CD4-positive, alpha-beta T cell treated with Interleukin-21 for 1 hour (primary cell): ENCODE measurements around the gene RGS3.
"Not testable (repeated sequence)": the region's sequence is repeated elsewhere in the genome, so short reads cannot be mapped to it uniquely, and the experiment has no call there.

ENCODE experiments used
- DNase-seq: peaks from one replicate; pipeline ENCODE4 v3.0.0-alpha.2; 2020

Gene RGS3

GRCh38 chr9:113532809-113533190, 69.3 kb downstream of the RGS3 start:
- no peak for DNase-seq

GRCh38 chr9:113533335-113534225, 70.1 kb downstream of the RGS3 start:
- no peak for DNase-seq

GRCh38 chr9:113535756-113536155, 72.2 kb downstream of the RGS3 start:
- no peak for DNase-seq

- DNase-seq, result no peak
Measured at GRCh38 chr9:113536166-113536482, 72.6 kb downstream of the RGS3 start.

GRCh38 chr9:113536483-113537228, 73.1 kb downstream of the RGS3 start:
- DNase-seq, result no peak

- DNase-seq, result no peak
Measured at GRCh38 chr9:113537229-113537810, 73.8 kb downstream of the RGS3 start.

- no peak for DNase-seq
Measured at GRCh38 chr9:113538131-113538530, 74.6 kb downstream of the RGS3 start.

- no peak for DNase-seq
Measured at GRCh38 chr9:113538701-113539430, 75.3 kb downstream of the RGS3 start.

GRCh38 chr9:113540466-113540865, 76.9 kb downstream of the RGS3 start:
- DNase-seq, result no peak

- no peak for DNase-seq
Measured at GRCh38 chr9:113541019-113541900, 77.7 kb downstream of the RGS3 start.

GRCh38 chr9:113542006-113542405, 78.5 kb downstream of the RGS3 start:
- DNase-seq, result no peak

GRCh38 chr9:113542741-113543140, 79.2 kb downstream of the RGS3 start:
- no peak for DNase-seq

GRCh38 chr9:113543296-113543981, 79.9 kb downstream of the RGS3 start:
- DNase-seq, result no peak

- no peak for DNase-seq
Measured at GRCh38 chr9:113543982-113544303, 80.4 kb downstream of the RGS3 start.

GRCh38 chr9:113545068-113545467, 81.5 kb downstream of the RGS3 start:
- no peak for DNase-seq

- no peak for DNase-seq
Measured at GRCh38 chr9:113546566-113546965, 83.0 kb downstream of the RGS3 start.

GRCh38 chr9:113547501-113547900, 84.0 kb downstream of the RGS3 start:
- no peak for DNase-seq

GRCh38 chr9:113548221-113549041, 84.9 kb downstream of the RGS3 start:
- DNase-seq, result peak; percentile 14

GRCh38 chr9:113549892-113550291, 86.4 kb downstream of the RGS3 start:
- not testable (repeated sequence) for DNase-seq

- DNase-seq, result no peak
Measured at GRCh38 chr9:113556877-113557593, 93.5 kb downstream of the RGS3 start.
